Trophoblast cell (in vitro differentiated cells and primary cell): ENCODE results near the gene FTO.

Experiments used
- DNase-seq, 2 donors: peaks; one replicate each; pipeline ENCODE4 v3.0.0-alpha.2; 2016
- H2AFZ ChIP-seq: 2 replicates; pipeline ENCODE4 v1.6.1; 2013; ENCODE audit warnings: low read length, moderate library complexity, mild to moderate bottlenecking; ENCODE audit not compliant: insufficient read depth, poor library complexity
- H2AK5ac ChIP-seq: 2 replicates; pipeline ENCODE4 v1.6.1; 2013; ENCODE audit warnings: mild to moderate bottlenecking, low read length
- H2BK120ac ChIP-seq: 2 replicates; pipeline ENCODE4 v1.6.1; 2013; ENCODE audit warnings: low read length, mild to moderate bottlenecking, moderate library complexity; ENCODE audit not compliant: insufficient read depth, poor library complexity
- H2BK12ac ChIP-seq: 2 replicates; pipeline ENCODE4 v1.6.1; 2013; ENCODE audit warnings: mild to moderate bottlenecking, low read length, moderate library complexity
- H2BK5ac ChIP-seq: 2 replicates; pipeline ENCODE4 v1.6.1; 2013; ENCODE audit warnings: low read length, low read depth, moderate library complexity, mild to moderate bottlenecking; ENCODE audit not compliant: poor library complexity
- H3K14ac ChIP-seq: 2 replicates; pipeline ENCODE4 v1.6.1; 2013; ENCODE audit warnings: mild to moderate bottlenecking, low read length
- H3K18ac ChIP-seq: 2 replicates; pipeline ENCODE4 v1.6.1; 2013; ENCODE audit warnings: mild to moderate bottlenecking, low read length
- H3K23ac ChIP-seq: 2 replicates; pipeline ENCODE4 v1.6.1; 2013; ENCODE audit warnings: low read length
- H3K27ac ChIP-seq: 2 replicates; pipeline ENCODE4 v1.5.1; 2013; ENCODE audit warnings: low read depth, mild to moderate bottlenecking, inconsistent platforms, low read length, moderate library complexity
- H3K27me3 ChIP-seq: 2 replicates; pipeline ENCODE4 v1.6.1; 2013; ENCODE audit warnings: inconsistent platforms, mild to moderate bottlenecking, low read length, moderate library complexity; ENCODE audit not compliant: insufficient read depth
- H3K36me3 ChIP-seq, 2 experiments: 1 replicate in 1 of 2; 2 replicates in 1 of 2; pipeline ENCODE4 v1.6.1; 2013; ENCODE audit warnings: low read length in 2 of 2, mild to moderate bottlenecking in 2 of 2, moderate library complexity in 1 of 2; ENCODE audit not compliant: insufficient read depth in 2 of 2, control insufficient read depth in 1 of 2
- H3K4ac ChIP-seq: 2 replicates; pipeline ENCODE4 v1.6.1; 2013; ENCODE audit warnings: low read depth, mild to moderate bottlenecking, low read length, moderate library complexity
- H3K4me1 ChIP-seq, 2 experiments: 1 replicate in 1 of 2; 2 replicates in 1 of 2; pipeline ENCODE4 v1.6.1; 2013; ENCODE audit warnings: low read length in 2 of 2, mild to moderate bottlenecking in 2 of 2, moderate library complexity in 1 of 2; ENCODE audit not compliant: insufficient read depth in 2 of 2, control insufficient read depth in 1 of 2
- H3K4me2 ChIP-seq: 2 replicates; pipeline ENCODE4 v1.6.1; 2013; ENCODE audit warnings: inconsistent platforms, mild to moderate bottlenecking, low read length, moderate library complexity
- H3K4me3 ChIP-seq: 2 replicates; pipeline ENCODE4 v1.5.1; 2013; ENCODE audit warnings: mild to moderate bottlenecking, low read depth, low read length, inconsistent platforms
- H3K79me1 ChIP-seq: one replicate; pipeline ENCODE4 v1.6.1; 2013; ENCODE audit warnings: low read length
- H3K79me2 ChIP-seq: 2 replicates; pipeline ENCODE4 v1.6.1; 2013; ENCODE audit warnings: low read length, mild to moderate bottlenecking; ENCODE audit not compliant: control insufficient read depth, insufficient read depth, poor library complexity
- H3K9ac ChIP-seq: 2 replicates; pipeline ENCODE4 v1.6.1; 2013; ENCODE audit warnings: mild to moderate bottlenecking, low read length
- H3K9me3 ChIP-seq: 2 replicates; pipeline ENCODE4 v1.6.1; 2013; ENCODE audit warnings: low read depth, mild to moderate bottlenecking, control low read depth, inconsistent platforms, low read length; ENCODE audit not compliant: insufficient read depth
- H4K12ac ChIP-seq: 2 replicates; pipeline ENCODE4 v1.6.1; 2013; ENCODE audit warnings: low read depth, mild to moderate bottlenecking, low read length, moderate library complexity
- H4K8ac ChIP-seq: 2 replicates; pipeline ENCODE4 v1.6.1; 2013; ENCODE audit warnings: low read depth, mild to moderate bottlenecking, low read length, moderate library complexity
- H4K91ac ChIP-seq: one replicate; pipeline ENCODE4 v1.6.1; 2013; ENCODE audit warnings: low read depth, mild to moderate bottlenecking, low read length, moderate library complexity
- WGBS: extraction: QIAGEN DNeasy Blood & Tissue Kit; methylation state at CpG from one replicate; pipeline ENCODE4 v1.1.7; 2013; ENCODE audit warnings: missing lambda C conversion rate; ENCODE audit not compliant: insufficient read length, insufficient coverage; ENCODE audit errors: extremely low coverage; 5-methylcytosine and 5-hydroxymethylcytosine counted together

The FTO gene

DNA sequence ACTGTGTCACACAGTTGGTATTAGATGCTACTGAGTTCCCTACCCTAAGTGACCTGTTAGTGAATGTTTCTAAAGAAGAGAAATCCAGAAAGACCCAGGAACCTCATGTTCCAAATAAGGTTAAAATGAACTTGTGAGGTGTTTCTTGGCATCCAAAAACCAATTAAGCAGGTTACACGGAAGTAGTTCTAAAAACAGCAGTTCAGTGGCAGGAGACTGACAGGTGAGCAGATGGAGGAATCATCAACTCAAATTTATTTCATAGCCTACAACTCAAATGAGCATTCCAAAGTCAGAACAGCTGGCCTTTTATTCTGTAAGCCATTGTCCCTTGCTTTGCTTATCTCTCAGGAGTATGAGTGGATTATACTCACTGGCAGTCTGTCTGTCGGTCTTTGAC is 394.3 kb downstream of the FTO start:
- Histone ChIP-seq H3K9me3 (no peaks in the 10 kb centered on the region), H3K4ac (no peak overlapping the region), H3K27me3 (no peaks in the 10 kb centered on the region), H4K12ac (no peak overlapping the region), H3K27ac (no peak overlapping the region), H3K36me3 (no peaks in the 10 kb centered on the region), H2BK12ac (no peak overlapping the region), H3K79me1 (no peaks in the 10 kb centered on the region), H2BK5ac (no peak overlapping the region), H4K91ac (no peak overlapping the region), H2AFZ (no peak overlapping the region), H3K4me3 (no peak overlapping the region), H3K23ac (no peak overlapping the region), H4K8ac (no peak overlapping the region), H3K18ac (no peak overlapping the region), H2BK120ac (no peak overlapping the region), H3K14ac (no peak overlapping the region), H2AK5ac (no peak overlapping the region), H3K4me2 (no peak overlapping the region), H3K4me1 (peaks cover 0 to 4% of the 10 kb centered on the region in 2 experiments), H3K9ac (no peak overlapping the region), H3K79me2 (no peaks in the 10 kb centered on the region)
- no peak for DNase-seq
- whole genome bisulfite sequencing, result no CpG with 5 or more reads among the region's 2 CpGs

DNA sequence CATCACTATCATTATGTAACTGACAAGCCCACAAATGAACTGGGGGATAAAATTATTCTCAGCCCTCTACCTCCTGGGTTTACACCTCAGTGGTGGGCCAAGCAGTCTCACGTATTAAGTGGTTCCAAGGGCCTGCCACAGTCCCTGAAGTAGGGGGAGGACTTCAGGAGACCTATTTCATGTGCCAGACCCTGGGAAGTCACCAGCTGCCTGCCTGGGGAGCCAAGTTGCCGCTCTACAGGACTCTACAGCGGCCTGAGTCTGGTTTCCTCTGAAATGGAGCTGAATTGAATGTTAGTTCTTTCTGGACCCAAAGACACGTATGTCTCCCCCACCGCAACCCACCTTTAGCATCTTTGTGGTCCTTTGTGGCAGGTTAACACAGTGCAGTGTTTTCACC is 395.7 kb downstream of the FTO start:
- Histone ChIP-seq H3K23ac (no peak overlapping the region), H4K12ac (no peak overlapping the region), H2BK12ac (no peak overlapping the region), H3K27me3 (no peaks in the 10 kb centered on the region), H2AFZ (no peak overlapping the region), H3K36me3 (no peaks in the 10 kb centered on the region), H3K79me2 (no peaks in the 10 kb centered on the region), H3K9ac (no peak overlapping the region), H2BK5ac (no peak overlapping the region), H2AK5ac (no peak overlapping the region), H3K79me1 (no peaks in the 10 kb centered on the region), H3K18ac (no peak overlapping the region), H4K91ac (no peak overlapping the region), H3K9me3 (no peaks in the 10 kb centered on the region), H3K14ac (no peak overlapping the region), H3K27ac (no peak overlapping the region), H3K4me2 (no peak overlapping the region), H3K4me3 (no peak overlapping the region), H2BK120ac (no peak overlapping the region), H4K8ac (no peak overlapping the region), H3K4ac (no peak overlapping the region), H3K4me1 (peaks cover 0 to 4% of the 10 kb centered on the region in 2 experiments)
- no peak for DNase-seq
- no CpG with 5 or more reads among the region's 5 CpGs for WGBS

DNA sequence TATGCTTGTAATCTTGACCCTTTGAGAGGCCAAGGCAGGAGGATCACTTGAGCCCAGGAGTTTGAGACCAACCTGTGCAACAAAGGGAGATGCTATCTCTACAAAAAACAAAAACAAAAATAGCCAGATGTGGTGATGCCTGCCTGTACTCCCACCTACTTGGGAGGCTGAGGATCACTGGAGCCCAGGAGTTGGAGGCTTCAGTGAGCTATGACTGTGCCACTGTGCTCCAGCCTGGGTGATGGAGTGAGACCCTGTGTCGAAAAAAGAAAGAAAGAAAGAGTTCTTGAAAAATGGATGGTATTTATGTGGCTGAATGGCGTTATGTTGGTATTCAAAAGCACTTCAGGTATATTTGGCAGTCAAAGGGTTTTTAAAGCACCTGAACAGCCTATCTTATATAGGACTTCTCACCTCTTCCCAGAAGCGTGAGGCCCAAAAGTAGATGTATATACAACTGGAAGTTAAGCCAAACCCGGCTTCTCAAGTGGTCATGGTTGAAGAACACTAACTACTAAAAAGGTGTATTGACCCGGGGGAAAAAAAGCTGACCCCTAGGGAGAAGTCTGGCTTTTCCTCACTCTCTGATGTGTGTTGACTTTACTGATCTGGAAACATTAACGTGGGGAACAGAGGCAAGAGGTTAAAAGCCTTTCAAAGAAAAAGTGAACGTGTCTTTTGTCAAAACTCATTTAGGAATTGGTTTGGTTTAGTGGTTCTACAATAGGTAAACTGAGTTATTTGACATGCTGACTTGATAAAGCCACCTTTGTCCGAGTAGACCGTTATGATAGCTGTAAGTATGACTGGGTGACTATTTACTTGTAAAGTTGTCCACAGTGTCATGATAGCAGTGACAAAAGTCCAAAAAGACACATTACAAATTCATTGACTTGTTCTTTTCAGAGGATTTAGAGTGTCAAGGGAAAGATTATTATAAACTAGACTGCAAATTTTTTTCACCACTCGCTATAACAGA is 399.2 kb downstream of the FTO start:
- H3K27ac ChIP-seq, result no peak overlapping the region
- H3K18ac ChIP-seq, result no peak overlapping the region
- H2AK5ac ChIP-seq, result no peak overlapping the region
- H3K36me3 ChIP-seq, result no peaks in the 10 kb centered on the region
- H4K12ac ChIP-seq, result no peak overlapping the region
- DNase-seq, result no peak
- no peak overlapping the region for H3K4me3 ChIP-seq
- H2AFZ ChIP-seq, result no peak overlapping the region
- WGBS, result no CpG with 5 or more reads among the region's 10 CpGs
- H3K27me3 ChIP-seq, result no peaks in the 10 kb centered on the region
- no peaks in the 10 kb centered on the region for H3K79me2 ChIP-seq
- no peak overlapping the region for H2BK120ac ChIP-seq
- no peak overlapping the region for H3K4ac ChIP-seq
- H3K9ac ChIP-seq, result no peak overlapping the region
- no peaks in the 10 kb centered on the region for H3K79me1 ChIP-seq
- no peak overlapping the region for H2BK5ac ChIP-seq
- no peak overlapping the region for H4K91ac ChIP-seq
- H4K8ac ChIP-seq, result no peak overlapping the region
- peaks cover 4 to 10% of the 10 kb centered on the region in 2 experiments for H3K4me1 ChIP-seq
- H3K14ac ChIP-seq, result no peak overlapping the region
- no peak overlapping the region for H3K4me2 ChIP-seq
- peaks cover 2% of the 10 kb centered on the region for H3K9me3 ChIP-seq
- no peak overlapping the region for H3K23ac ChIP-seq
- H2BK12ac ChIP-seq, result no peak overlapping the region

DNA sequence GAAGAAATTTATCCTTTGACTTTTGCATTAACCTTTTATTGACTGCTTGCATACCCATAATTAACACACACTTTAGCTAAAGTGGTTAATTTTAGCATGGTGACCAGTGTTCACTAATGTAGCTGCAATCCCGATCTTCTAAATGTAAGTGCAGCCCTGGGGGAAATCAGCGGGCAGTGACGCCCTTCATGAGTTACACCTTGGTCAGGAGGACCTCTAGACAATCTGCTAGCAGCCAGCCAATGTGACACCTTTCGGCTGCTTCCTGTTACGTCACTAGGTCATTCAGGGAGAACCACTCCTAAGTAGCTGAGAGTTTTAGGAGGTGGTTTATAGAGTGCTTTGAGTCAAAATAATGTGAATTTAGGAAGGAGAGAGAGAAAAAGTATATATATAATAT is 402.1 kb downstream of the FTO start:
- H3K4me1 ChIP-seq, result peaks cover 4 to 10% of the 10 kb centered on the region in 2 experiments
- no peak overlapping the region for H3K14ac ChIP-seq
- no peak overlapping the region for H2BK120ac ChIP-seq
- no CpG with 5 or more reads among the region's 5 CpGs for WGBS
- no peak overlapping the region for H2BK5ac ChIP-seq
- no peak overlapping the region for H3K18ac ChIP-seq
- no peak overlapping the region for H4K91ac ChIP-seq
- H3K4ac ChIP-seq, result no peak overlapping the region
- H2BK12ac ChIP-seq, result no peak overlapping the region
- H4K12ac ChIP-seq, result no peak overlapping the region
- H3K23ac ChIP-seq, result no peak overlapping the region
- H2AFZ ChIP-seq, result no peak overlapping the region
- no peak overlapping the region for H4K8ac ChIP-seq
- H3K9me3 ChIP-seq, result peaks cover 2% of the 10 kb centered on the region
- no peak overlapping the region for H3K9ac ChIP-seq
- no peaks in the 10 kb centered on the region for H3K79me2 ChIP-seq
- no peak overlapping the region for H3K4me3 ChIP-seq
- H2AK5ac ChIP-seq, result no peak overlapping the region
- H3K27me3 ChIP-seq, result no peaks in the 10 kb centered on the region
- no peaks in the 10 kb centered on the region for H3K36me3 ChIP-seq
- H3K4me2 ChIP-seq, result no peak overlapping the region
- H3K79me1 ChIP-seq, result peaks cover 3% of the 10 kb centered on the region
- H3K27ac ChIP-seq, result no peak overlapping the region
- DNase-seq, result no peak
